C4-2B (cell line): ENCODE data around the gene SYTL1.

Experiments
- H3K27ac ChIP-seq: fragments of 450-650 bp; 2 replicates; pipeline ENCODE4 v1.5.1; 2017
- CTCF ChIP-seq: fragments of 450-650 bp; conservative IDR thresholded peaks from 2 replicates; pipeline ENCODE4 v1.5.1; 2017; ENCODE audit warnings: mild to moderate bottlenecking
- ZFX ChIP-seq: fragments of 450-650 bp; IDR thresholded peaks from 2 replicates; pipeline ENCODE4 v1.6.1; 2017

The SYTL1 gene

GRCh38 chr1:27341525-27342252 lies at the start of gene SYTL1:
Gene SYTL1 (plus strand): TSS chr1:27342022. CDS start chr1:27345335, 3,313 bp downstream.
- TF ChIP-seq CTCF (no peak), ZFX (no peak; the same call in 1 of the 2 replicates)
- peak within 1 kb of the TSS; percentile 70 for H3K27ac ChIP-seq

- no peak for TF ChIP-seq ZFX
- no peak for TF ChIP-seq CTCF
- H3K27ac ChIP-seq: no peak overlapping the region
These were observed 49.7 kb upstream of the SYTL1 start for GRCh38 chr1:27292106-27292505.

GRCh38 chr1:27293915-27294314 lies 47.9 kb upstream of the SYTL1 start:
- TF ChIP-seq CTCF (no peak), ZFX (no peak)

DNA sequence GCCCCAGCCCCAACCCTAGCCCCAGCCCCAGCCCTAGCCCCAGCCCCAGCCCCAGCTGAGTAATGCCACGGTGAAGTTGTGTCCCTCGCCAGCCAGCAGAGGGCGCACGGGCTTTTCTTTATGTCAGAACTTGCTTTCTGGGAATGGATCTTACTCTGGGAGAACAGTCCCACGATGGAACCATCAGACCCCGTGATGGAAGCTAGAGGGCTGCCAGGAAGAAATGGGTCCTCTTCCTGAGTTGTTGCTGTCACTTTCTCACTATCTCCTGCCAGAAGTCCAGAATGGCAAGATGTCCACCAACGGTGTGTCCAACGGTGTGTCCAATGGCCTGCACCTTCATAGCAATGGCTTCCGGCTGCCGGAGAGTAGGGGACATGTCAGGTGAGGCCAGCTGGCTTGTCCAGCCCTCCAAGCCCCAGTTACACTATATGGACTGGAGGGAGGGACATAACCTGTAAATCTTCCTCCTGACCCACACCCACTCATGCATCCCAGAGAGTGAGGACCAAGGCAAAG lies 45.0 kb upstream of the SYTL1 start:
- TF ChIP-seq CTCF (peak; percentile 87), ZFX (no peak)

More at GRCh38 chr1:27293915-27294314, 47.9 kb upstream of the SYTL1 start:
- H3K27ac ChIP-seq: no peak overlapping the region

DNA sequence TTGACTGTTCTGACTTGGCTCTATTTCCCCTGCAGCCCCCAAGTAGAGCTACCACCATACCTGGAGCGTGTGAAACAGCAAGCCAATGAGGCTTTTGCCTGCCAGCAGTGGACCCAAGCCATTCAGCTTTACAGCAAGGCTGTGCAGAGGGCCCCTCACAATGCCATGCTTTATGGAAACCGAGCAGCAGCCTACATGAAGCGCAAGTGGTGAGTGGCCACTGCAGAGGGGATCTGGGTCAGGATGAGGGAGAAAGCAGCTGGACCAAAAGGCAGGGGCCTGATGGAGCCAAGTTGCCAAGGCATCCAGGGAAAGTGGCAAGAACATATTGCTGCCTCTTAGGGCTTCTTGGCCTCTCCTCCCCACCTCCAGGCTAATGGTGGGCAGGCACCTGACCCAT lies 43.9 kb upstream of the SYTL1 start:
- H3K27ac ChIP-seq: no peak overlapping the region
- TF ChIP-seq ZFX: no peak
- TF ChIP-seq CTCF: no peak

More for the DNA sequence above, 45.0 kb upstream of the SYTL1 start:
- H3K27ac ChIP-seq: no peak overlapping the region

GRCh38 chr1:27298632-27299384 lies 43.0 kb upstream of the SYTL1 start:
- H3K27ac ChIP-seq: no peak overlapping the region
- TF ChIP-seq CTCF (no peak), ZFX (no peak)
